GM12801 (cell line): ENCODE data around the gene PRKCH.

Experiments used
- TF ChIP-seq, protein P1 (sequence below): IDR thresholded peaks from one replicate; pipeline ENCODE4 v1.5.1; 2011; ENCODE audit warnings: control low read depth; ENCODE audit not compliant: insufficient read length; ENCODE audit errors: extremely low read depth

Gene PRKCH

DNA sequence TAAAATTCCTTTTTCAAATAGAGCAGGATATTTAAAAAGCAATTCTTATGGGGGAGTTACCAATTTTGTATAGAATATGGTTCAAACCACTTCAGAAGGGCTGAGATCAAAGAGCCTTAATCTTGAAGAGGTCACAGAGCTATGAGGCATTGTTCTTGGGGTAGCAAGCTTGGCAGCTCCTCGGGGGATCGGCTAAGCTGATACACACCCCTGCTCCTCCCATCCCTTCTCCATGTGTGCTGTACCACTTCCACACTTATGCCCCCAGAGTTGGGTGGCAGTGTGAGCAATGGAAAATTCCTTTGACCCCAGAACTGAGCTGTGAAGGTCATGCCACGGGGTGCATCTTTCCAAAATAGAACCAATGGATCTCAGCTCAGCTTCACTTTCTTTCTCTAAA, 25.2 kb upstream of the PRKCH start:
- TF ChIP-seq, protein P1, sequence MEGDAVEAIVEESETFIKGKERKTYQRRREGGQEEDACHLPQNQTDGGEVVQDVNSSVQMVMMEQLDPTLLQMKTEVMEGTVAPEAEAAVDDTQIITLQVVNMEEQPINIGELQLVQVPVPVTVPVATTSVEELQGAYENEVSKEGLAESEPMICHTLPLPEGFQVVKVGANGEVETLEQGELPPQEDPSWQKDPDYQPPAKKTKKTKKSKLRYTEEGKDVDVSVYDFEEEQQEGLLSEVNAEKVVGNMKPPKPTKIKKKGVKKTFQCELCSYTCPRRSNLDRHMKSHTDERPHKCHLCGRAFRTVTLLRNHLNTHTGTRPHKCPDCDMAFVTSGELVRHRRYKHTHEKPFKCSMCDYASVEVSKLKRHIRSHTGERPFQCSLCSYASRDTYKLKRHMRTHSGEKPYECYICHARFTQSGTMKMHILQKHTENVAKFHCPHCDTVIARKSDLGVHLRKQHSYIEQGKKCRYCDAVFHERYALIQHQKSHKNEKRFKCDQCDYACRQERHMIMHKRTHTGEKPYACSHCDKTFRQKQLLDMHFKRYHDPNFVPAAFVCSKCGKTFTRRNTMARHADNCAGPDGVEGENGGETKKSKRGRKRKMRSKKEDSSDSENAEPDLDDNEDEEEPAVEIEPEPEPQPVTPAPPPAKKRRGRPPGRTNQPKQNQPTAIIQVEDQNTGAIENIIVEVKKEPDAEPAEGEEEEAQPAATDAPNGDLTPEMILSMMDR: no peak

DNA sequence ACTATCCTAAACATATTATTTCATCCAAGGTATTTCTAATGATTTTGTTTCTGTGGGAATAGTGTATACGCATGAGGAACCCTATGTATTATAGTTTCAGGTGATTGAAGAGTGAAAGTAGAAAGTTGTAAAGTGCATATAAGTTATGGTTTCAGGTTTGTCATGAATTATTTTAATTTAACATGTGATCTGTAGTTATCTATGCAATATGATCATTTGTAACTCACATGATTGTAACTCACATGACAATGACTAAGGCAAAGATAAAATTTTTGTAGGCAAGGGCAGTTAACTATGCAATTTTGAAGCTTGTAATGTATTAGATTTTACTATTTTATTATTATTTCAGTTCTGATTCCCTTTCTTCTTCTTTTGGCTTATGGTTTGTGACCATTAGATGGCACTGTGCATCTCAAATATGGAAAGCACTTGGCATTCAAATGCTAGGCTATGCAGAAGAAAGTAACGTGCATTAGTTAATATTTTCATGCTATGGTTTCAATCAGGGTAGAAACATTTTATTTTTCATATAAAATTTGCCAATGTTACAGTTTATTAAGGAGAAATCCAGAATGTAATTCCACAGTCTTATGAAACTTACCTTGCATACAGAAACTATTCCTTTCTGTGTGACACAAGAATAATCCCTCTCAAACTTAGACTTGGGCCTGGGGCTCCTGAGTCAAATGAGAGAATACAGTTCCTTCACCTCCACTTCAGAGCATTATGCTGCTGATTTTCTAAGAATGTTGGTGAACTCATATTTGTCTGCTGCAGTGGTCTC, 24.5 kb upstream of the PRKCH start:
- TF ChIP-seq, protein P1: no peak

DNA sequence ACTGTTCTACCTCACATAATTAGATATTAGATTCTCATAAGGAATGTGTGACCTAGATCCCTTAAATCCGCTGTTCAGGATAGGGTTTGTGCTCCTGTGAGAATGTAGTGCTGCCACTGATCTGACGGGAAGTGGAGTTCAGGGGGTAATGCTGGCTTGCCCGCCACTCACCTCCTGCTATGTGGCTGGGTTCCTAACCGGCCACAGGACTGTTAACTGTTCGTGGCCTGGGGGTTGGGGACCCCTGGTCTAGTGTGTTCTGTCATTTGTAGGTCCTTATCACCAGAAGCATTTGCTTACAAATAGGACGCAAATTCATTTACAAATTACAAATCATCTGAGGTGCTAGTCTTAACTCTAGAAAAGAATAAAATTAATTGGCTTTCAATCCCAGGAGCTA, 23.8 kb upstream of the PRKCH start:
- TF ChIP-seq, protein P1: no peak

DNA sequence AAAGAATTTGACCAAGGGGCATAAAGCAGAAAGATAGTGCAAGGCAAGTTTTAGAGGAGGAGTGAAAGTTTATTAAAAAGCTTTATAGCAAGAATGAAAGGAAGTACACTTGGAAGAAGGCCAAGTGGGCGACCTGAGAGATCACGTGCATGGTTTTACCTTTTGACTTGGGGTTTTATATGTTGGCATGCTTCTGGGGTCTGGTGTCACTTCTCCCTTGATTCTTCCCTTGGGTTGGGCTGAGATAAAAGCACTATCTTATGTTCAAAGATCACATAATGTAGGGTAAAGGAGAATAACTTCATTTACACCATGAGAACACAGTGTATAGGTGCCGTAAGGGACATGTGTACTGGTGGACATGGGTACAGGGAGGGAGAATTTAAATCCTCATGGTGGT, 22.6 kb upstream of the PRKCH start:
- TF ChIP-seq, protein P1: no peak

DNA sequence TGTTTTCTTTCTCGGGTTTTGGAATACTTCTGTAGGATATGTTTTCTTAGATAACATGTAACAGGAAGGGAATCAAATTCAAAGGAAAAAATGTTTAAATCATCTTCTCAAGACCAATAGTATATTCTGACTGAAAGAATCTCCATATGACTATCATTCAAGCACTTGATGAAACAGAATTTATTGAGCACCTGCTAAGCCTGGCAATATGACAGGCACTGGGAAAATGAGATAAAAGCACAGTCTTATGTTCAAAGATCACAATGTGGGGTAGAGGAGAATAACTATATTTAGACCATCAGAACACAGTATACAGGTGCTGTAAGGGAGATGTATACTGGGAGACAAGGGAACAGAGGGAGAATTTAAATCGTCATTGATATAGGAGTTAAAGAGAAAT, 21.2 kb upstream of the PRKCH start:
- TF ChIP-seq, protein P1: no peak

DNA sequence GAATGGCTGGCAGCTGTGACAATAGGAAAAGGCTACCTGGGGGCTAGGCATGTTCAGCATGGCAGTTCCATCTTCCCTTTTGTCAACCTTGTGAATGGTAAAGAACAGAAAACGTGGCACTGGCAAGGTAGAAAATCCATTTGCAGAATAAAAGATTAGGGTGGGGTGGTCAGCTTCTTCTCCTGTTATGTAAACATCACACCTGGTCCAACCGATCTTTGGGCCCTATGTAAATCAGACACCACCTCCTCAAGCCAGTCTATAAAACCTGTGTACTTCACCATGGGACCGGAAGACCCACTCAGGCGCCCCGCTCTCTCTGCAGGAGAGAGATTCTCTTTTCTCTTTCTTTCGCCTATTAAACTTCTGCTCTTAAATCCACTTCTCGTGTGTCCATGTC, 20.6 kb upstream of the PRKCH start:
- TF ChIP-seq, protein P1: no peak

DNA sequence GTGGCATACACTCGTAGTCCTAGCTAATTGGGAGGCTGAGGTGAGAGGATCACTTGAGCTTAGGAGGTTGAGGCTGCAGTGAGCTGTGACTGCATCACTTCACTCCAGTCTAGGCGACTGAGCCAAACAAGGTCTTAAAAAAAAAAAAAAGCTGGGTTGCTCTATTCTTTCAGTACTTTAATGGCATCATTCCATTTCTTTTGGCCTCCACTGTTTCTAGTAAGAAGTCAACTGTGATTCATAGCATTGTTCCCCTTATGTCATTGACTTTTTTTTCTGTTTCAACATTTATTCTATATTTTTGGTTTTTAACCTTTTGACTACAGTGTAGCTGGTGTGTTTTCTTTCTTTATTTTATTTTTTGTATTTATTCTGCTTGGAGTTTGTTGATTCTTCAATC, 16.7 kb upstream of the PRKCH start:
- TF ChIP-seq, protein P1: no peak

DNA sequence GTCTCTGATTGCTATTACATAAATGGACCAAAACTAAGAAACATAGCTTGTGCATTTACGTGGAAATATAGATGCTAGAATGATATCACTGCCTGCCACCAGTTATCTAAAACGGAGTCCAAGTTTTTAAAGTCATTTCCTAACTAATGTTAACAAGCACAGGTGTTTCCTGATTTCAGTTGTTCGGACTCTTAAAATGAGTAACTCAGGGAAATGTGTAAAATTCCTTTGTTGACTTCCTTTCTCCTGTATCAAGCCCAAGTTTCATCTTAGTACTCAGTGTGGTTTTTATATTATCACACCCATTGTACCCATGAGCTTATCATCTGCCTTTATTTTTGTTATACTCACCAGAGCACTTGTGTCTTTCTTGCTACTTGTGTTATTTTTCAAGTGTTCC, 13.2 kb upstream of the PRKCH start:
- TF ChIP-seq, protein P1: no peak
